ENCODE results near the gene BLMH.

Gene BLMH

GRCh38 chr17:30219315-30219714, 72.4 kb downstream of the BLMH start:
- H3K4me1 ChIP-seq (ENCODE audit: control insufficient read depth, low read length), result no peaks in the 10 kb centered on the region
- H3K27ac ChIP-seq (ENCODE audit: low read depth, low read length), result no peak overlapping the region
- no peaks in the 10 kb centered on the region for H3K79me2 ChIP-seq (ENCODE audit: control insufficient read depth, low read length)
- no peaks in the 10 kb centered on the region for H4K20me1 ChIP-seq (ENCODE audit: control insufficient read depth, insufficient read depth, low read depth, low read length)
- no peaks in the 10 kb centered on the region for H3F3A ChIP-seq (ENCODE audit: control insufficient read depth, insufficient read depth)
- H3K27me3 ChIP-seq (ENCODE audit: control insufficient read depth, low read length), result peaks cover 5% of the 10 kb centered on the region; the same call in 1 of the 2 replicates
- H3K4me3 ChIP-seq (ENCODE audit: low read length), result no peak overlapping the region
- no peak overlapping the region for H3K4me2 ChIP-seq (ENCODE audit: low read length)
- H3K9me2 ChIP-seq (replicated peaks; ENCODE audit: control insufficient read depth, low read length), result no peaks in the 10 kb centered on the region
- no peak for TF ChIP-seq CTCF (IDR thresholded peaks at IDR 0.05; ENCODE audit: low read depth, low read length, poor library complexity, severe bottlenecking)
- TF ChIP-seq EZH2phosphoT487 (IDR thresholded peaks at IDR 0.05; ENCODE audit: borderline replicate concordance, low read length), result no peak
- H3K9me3 ChIP-seq (ENCODE audit: control insufficient read depth, insufficient read depth, low read length), result no peaks in the 10 kb centered on the region
- H3K36me3 ChIP-seq (ENCODE audit: control insufficient read depth, low read length), result no peaks in the 10 kb centered on the region

- Histone ChIP-seq H4K20me1 (ENCODE audit: control insufficient read depth, insufficient read depth, low read depth, low read length) (no peaks in the 10 kb centered on the region), H3K4me3 (ENCODE audit: low read length) (no peak overlapping the region), H3K36me3 (ENCODE audit: control insufficient read depth, low read length) (no peaks in the 10 kb centered on the region), H3K79me2 (ENCODE audit: control insufficient read depth, low read length) (no peaks in the 10 kb centered on the region), H3K27me3 (ENCODE audit: control insufficient read depth, low read length) (peaks cover 5% of the 10 kb centered on the region; the same call in 1 of the 2 replicates), H3K4me1 (ENCODE audit: control insufficient read depth, low read length) (no peaks in the 10 kb centered on the region), H3K27ac (ENCODE audit: low read depth, low read length) (no peak overlapping the region), H3F3A (ENCODE audit: control insufficient read depth, insufficient read depth) (no peaks in the 10 kb centered on the region), H3K9me2 (replicated peaks; ENCODE audit: control insufficient read depth, low read length) (no peaks in the 10 kb centered on the region), H3K9me3 (ENCODE audit: control insufficient read depth, insufficient read depth, low read length) (no peaks in the 10 kb centered on the region), H3K4me2 (ENCODE audit: low read length) (no peak overlapping the region)
- no peak for TF ChIP-seq EZH2phosphoT487 (IDR thresholded peaks at IDR 0.05; ENCODE audit: borderline replicate concordance, low read length)
These were observed 72.9 kb downstream of the BLMH start for GRCh38 chr17:30218799-30219198.

- Histone ChIP-seq H3K27ac (ENCODE audit: low read depth, low read length) (no peak overlapping the region), H3F3A (ENCODE audit: control insufficient read depth, insufficient read depth) (no peaks in the 10 kb centered on the region), H4K20me1 (ENCODE audit: control insufficient read depth, insufficient read depth, low read depth, low read length) (no peaks in the 10 kb centered on the region), H3K79me2 (ENCODE audit: control insufficient read depth, low read length) (no peaks in the 10 kb centered on the region), H3K36me3 (ENCODE audit: control insufficient read depth, low read length) (no peaks in the 10 kb centered on the region), H3K9me2 (replicated peaks; ENCODE audit: control insufficient read depth, low read length) (no peaks in the 10 kb centered on the region), H3K4me2 (ENCODE audit: low read length) (no peak overlapping the region), H3K4me3 (ENCODE audit: low read length) (no peak overlapping the region), H3K4me1 (ENCODE audit: control insufficient read depth, low read length) (no peaks in the 10 kb centered on the region), H3K9me3 (ENCODE audit: control insufficient read depth, insufficient read depth, low read length) (no peaks in the 10 kb centered on the region), H3K27me3 (ENCODE audit: control insufficient read depth, low read length) (peaks cover 7% of the 10 kb centered on the region; the same call in 1 of the 2 replicates)
- TF ChIP-seq CTCF (IDR thresholded peaks at IDR 0.05; ENCODE audit: low read depth, low read length, poor library complexity, severe bottlenecking), result no peak
- no peak for TF ChIP-seq EZH2phosphoT487 (IDR thresholded peaks at IDR 0.05; ENCODE audit: borderline replicate concordance, low read length)
These were observed 73.9 kb downstream of the BLMH start for GRCh38 chr17:30217746-30218245.

GRCh38 chr17:30217054-30217453, 74.7 kb downstream of the BLMH start:
- Histone ChIP-seq H3K79me2 (ENCODE audit: control insufficient read depth, low read length) (no peaks in the 10 kb centered on the region), H3K4me3 (ENCODE audit: low read length) (no peak overlapping the region), H3K27ac (ENCODE audit: low read depth, low read length) (no peak overlapping the region), H3F3A (ENCODE audit: control insufficient read depth, insufficient read depth) (no peaks in the 10 kb centered on the region), H3K9me3 (ENCODE audit: control insufficient read depth, insufficient read depth, low read length) (no peaks in the 10 kb centered on the region), H3K4me1 (ENCODE audit: control insufficient read depth, low read length) (no peaks in the 10 kb centered on the region), H3K36me3 (ENCODE audit: control insufficient read depth, low read length) (no peaks in the 10 kb centered on the region), H3K27me3 (ENCODE audit: control insufficient read depth, low read length) (peaks cover 9% of the 10 kb centered on the region; the same call in 1 of the 2 replicates), H3K9me2 (replicated peaks; ENCODE audit: control insufficient read depth, low read length) (no peaks in the 10 kb centered on the region), H4K20me1 (ENCODE audit: control insufficient read depth, insufficient read depth, low read depth, low read length) (no peaks in the 10 kb centered on the region), H3K4me2 (ENCODE audit: low read length) (no peak overlapping the region)
- TF ChIP-seq EZH2phosphoT487 (IDR thresholded peaks at IDR 0.05; ENCODE audit: borderline replicate concordance, low read length), result no peak
- no peak for TF ChIP-seq CTCF (IDR thresholded peaks at IDR 0.05; ENCODE audit: low read depth, low read length, poor library complexity, severe bottlenecking)

All from DOHH2 (cell line).